Measurements from ENCODE around the gene G3BP2.
"Not testable (repeated sequence)": the region's sequence is repeated elsewhere in the genome, so short reads cannot be mapped to it uniquely, and the experiment has no call there.

G3BP2 gene

DNA sequence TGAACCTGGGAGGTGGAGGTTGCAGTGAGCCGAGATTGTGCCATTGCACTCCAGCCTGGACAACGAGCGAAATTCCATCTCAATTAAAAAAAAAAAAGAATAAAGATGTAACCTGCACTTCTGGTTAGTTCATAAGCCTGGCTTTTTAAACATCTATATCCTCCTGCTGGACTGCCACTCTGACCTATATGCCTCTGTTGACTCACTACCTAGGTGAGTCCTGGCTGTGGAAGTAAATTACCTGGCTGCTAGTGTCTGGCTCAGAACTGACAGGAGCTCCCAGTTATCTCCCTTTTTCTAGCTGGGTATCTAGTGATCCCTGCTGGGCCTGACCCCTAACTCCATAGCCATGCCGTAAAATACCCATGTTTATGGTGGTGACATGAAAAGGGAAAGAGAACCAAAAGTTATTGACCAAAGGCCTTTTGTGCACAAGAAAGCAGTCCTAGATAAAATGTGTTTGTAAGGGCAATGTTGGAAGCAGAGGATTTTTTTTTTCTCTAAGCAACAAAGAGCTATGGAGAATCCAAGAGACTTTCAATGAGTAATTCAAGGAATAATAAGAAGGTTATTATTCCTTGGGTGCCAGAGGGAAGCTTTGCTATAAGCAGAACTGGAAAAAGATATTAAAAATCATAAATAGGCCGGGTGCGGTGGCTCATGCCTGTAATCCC, 10.4 kb upstream of the G3BP2 start:
- no peak for DNase-seq

DNA sequence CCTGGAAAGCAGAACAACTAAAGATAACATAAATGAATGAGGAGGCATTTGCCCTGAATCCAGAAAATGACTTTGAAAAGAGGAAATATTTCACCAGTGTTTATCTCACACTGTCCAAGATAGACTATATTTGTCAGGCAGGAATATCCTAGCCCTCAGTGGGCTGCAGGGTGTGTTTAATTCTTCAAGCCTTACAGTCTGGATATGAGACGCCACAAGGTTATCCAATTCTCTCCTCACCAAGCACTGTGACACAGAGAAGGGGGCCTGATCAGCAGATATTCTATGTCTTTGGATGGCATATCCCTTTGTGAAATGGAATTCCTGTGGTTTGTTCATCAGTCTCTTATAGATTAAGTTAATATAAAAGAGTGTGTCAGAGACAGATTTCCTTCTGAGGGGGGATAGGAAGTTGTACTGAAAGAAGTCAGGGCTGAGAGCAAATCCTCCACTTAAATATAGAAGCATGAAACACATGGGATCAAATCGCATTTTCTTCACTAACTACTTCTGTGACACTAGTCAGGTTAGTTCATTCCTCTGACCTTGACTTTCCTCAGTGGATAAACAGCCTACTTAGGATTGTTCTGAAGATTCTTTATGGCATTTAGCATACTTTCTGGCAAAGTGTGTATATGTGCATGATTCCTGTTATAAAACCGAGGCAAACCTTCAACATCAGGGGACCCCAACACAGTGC, 6.8 kb upstream of the G3BP2 start:
- no peak for DNase-seq

DNA sequence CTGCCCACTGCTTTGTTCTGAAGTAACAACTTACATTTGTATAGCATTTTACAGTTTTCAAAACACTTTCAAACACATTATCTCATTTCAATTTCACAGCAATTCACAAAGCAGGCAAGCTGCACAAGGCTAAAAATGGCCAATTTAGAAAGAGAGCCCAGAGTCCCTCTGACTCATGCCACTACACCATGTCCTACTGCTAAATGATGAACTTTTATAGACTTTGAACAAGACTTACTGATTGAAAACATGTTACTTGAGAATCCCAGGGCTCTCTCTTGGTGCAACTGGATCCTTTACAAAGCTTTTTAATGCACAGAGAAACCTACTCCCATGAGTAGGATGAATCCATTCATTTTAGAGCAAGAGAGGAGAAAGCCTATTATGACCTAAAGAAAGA, 5.8 kb upstream of the G3BP2 start:
- DNase-seq: no peak

DNA sequence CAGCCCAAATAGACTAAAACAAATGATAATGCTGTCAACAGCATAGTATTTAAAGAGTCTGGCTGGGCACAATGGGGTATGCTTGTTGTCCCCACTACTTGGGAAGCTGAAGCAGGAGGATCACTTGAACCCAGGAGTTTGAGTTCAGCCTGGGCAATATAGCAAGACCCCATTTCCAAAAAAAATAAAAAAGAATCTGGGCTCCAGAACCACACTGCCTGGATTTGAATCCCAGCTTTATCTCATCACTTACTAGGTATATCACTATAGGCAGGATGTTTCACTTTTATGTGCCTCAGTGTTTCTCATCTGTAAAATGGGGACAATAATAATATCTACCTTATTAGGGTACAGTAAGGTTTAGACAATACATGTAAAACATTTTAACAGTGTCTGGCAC, 5.3 kb upstream of the G3BP2 start:
- DNase-seq: no peak

DNA sequence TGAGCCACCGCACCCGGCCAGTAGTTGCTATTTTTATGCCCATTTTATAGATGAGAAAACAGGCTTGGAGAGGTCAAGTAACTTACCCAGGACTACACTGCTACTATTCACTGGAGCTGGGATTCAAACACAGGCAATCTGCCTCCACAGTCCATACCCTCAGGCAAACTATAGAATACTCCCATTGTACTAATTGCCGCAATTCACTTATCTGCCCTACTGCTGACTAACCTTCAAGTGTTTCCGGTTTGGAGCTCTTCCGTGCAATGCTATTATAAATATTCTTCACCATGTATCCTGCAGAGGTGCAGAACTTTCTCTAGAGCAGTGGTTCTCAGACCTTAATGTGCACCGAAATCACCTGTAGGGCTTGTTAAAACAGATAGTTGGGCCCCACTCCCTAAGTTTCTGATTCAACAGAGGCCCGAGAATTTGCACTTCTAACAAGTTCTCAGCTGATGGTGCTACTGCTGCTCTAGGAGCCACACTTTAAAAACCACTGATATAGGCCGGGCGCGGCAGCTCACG, 1.9 kb upstream of the G3BP2 start:
- DNase-seq: no peak

DNA sequence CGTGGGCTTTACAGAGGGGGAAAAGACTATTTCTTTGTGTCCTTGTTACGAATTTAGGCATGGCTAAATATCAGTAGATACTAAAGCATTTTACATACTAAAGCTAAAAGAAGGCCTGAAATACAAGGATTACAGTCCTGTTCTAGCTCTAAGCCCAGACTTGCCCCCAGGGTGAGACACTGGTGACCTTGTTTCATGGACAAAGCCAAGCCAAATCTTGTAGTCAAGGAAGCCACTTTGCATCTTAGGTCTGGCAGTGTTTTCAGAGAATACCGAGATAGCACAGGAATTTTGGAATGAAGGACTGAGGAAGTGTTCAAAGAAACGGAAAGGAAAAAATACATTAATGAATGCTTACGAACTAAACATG, 733 bp upstream of the G3BP2 start:
- DNase-seq: no peak

DNA sequence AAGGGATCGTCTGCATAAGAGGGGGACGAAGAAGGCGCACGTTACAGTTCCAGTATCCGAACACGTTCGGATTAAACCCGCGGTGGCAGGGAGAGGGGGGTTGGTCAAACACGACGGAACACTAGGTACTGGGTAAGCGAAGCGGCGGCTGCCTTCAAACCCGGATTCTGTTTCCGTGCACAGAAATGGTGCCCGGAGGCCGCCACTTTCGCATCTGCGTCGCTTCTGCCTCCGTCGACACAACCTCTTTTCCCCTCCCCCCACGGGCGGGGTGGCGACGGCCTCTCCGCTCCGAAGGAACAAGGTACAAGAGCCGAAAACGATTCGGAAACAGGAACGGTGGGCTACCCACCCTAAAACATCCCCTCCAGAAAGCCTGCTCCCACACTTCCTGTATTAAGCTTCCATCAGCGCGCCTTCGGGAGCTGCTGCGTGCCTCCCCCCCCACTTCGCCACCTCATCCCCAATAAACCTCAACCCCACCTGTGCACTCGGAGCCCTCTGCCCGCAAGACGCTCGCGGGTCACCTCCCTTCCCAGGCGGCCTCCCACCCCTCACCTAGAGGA, 667 bp downstream of the G3BP2 start:
- peak; percentile 74 for DNase-seq

DNA sequence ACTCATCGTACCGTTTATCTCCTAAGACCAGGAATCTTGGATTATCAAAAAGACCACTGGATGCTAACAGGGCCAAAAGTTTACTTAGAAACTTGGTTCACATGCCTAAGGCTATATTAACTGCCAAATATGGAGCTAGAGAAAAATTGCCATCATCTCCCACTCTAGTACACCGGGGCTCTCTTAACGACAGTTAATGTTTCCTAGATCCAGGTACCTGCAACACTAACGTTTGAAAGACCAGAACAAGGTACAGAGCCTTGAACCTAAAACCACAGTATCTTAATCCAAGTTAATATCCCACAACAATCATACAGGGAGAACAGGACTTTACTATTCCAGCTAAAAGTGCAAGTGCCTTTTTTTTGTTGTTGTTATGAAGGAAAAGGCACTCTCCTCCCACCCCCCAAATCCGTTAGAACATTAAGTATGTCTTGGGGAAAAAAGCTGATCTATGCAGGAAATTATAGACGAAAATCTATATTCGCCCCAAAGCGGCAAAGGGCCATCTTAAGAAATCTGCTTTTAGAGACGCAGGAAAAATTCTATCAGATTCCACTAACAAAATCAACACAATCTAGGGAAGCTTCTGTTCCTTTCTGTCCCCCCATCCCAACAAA, 1.3 kb downstream of the G3BP2 start:
- no peak for DNase-seq

DNA sequence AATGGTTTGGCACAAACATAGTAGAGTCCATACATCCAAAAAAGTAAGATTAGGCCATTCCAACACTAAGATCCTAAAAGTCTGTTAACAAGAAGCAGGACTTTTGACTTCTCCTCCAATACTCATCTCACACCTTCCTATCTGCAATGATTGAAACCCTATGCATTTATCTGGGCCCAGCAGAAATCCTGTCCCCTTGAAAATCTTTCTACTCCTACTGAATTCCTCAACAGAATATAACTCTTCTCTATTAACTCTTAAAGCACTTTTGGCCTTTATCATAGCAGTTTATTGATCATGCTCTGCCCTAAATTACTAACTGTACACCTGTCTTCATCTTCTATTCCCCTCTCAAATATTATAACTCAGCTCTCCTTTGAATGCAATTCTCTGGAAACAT, 4.6 kb downstream of the G3BP2 start:
- DNase-seq: no peak

DNA sequence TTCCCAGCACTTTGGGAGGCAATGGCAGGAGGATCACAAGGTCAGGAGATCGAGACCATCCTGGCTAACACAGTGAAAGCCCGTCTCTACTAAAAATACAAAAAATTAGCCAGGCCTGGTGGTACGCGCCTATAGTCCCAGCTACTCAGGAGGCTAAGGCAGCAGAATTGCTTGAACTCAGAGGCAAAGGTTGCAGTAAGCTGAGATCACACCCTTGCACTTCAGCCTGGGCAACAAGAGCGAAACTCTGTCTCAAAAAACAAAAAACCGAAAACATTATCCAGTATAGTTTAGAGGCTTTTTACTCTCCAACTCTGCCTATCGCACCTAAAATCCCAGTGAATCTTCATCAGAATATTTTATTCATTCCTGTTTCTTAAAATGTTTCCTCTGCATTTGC, 5.6 kb downstream of the G3BP2 start:
- DNase-seq: not testable (repeated sequence)

DNA sequence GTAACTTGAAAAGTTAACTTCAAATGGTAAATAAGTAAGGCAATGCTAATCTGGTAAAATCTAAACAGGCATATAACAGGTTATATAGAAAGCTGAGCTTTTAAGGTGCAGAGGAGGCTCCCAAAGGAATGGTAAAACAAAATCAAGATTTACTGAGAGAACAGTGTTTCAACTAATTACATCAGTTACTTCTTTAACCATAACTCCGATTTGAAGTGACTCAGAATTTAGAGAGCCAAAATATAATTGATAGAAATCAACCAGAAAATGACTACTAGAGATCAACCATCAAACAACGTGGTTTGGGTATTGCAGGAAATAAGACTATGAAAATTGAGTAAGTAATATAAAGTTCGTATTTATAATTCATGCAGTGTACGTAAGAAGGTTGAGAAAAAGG, 6.9 kb downstream of the G3BP2 start:
- no peak for DNase-seq

DNA sequence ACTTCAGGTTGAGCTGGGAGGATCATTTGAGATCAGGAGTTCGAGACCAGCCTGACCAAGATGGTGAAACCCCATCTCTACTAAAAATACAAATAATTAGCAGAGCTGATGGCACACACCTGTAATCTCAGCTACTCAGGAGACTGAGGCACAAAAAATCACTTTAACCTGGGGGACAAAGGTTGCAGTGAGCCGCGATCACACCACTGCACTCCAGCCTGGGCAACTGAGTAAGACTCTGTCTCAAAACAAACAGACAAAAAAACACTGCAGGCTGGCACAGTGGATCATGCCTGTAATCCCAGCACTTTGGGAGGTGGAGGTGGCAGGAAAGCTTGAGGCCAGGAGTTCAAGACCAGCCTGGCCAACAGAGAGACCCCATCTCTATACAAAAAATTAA, 8.6 kb downstream of the G3BP2 start:
- not testable (repeated sequence) for DNase-seq

DNA sequence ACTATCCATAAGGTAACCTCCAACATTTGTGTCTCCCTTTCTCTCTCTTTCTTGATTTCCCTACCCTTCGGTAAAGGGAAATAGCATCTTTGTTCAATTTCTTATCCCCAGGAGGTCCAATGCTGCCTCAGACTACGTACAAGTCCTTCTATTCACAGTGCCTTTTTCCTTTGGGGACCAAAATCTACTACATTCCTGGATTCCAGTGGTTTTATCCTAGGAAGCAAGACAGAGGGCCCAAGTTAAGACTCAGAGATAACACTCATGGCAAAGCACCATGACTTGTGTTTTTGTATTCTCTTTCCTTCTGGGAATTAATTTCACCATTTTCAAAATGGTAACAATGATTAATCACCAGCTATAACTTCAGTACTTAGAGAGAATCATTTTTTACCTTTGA, 10.6 kb downstream of the G3BP2 start:
- DNase-seq: no peak

DNA sequence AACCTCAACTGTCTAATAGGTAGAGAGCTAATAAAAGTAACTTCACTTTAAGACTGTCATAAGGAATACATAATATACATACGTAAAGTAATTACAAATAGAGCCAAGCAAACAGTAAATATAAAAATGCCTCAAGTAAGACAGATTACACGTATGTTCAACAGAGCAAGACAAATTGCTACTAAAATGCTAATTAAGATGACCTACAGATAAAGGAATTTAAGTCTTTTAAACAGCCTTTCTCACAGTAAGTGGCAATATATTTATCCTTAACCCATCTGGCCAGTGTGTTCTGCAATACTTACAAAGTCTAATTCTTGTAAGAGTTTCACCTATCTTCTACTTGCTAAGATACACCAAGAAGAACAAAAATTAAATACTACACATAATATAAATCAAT, 12.7 kb downstream of the G3BP2 start:
- no peak for DNase-seq

DNA sequence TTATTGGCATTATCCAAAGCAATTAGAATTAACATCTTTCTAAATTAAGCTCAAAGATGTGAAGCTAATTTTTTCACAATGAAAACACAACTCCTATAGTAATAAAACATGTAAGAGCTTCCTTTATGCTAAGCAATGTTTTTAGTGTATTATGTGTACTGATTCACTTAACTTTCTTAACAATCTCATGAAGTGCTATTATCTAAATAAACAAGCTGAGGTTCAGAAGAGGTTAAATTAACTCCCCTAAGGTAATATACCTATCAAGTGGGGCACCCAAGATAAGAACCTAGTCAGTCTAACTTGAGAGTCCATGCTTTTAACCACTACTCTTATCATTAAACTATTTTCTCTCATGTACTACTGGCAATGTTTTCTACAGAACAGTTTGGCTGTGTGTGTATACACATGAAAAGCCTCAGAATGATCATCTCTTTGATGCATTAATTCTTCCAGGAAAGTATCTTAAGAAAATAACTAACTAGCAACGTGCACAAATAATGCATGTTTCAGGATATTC, 13.6 kb downstream of the G3BP2 start:
- no peak for DNase-seq

DNA sequence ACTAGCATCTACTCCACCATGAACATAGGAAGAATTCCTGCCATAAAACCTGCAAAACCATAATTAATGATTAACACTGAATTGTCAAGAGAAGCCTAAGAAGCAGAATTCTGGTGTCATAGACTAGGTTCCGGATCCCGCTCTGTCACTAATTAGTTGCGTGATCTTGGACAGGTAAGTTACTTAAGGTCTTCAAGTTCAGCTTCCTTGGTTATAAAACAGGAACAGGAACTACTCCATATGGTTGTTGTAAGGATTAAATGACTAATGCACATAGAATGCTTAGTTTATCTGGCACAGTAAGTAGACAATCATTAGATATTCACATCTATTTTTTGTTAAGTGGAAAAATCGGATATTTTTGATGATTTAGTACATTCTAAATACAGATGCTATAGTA, 14.3 kb downstream of the G3BP2 start:
- peak; percentile 16 for DNase-seq

DNA sequence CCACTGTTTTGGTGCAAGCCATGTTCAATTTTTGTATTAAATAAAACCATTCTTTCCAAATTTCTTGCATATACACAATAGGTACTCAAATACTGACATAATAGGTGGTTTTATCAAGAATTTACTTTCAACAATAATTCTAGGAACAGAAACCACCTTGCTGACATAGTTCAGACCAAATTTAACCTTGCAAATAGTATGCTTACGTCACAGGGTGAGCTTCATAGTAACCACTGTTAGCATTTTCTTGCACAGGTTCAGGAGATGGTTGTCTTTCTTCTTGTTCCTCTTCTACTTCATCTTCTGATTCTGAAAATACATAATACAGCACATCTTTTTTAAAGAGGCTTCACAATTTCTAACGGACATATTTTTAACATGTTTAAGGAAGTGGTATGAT, 17.6 kb downstream of the G3BP2 start:
- no peak for DNase-seq

DNA sequence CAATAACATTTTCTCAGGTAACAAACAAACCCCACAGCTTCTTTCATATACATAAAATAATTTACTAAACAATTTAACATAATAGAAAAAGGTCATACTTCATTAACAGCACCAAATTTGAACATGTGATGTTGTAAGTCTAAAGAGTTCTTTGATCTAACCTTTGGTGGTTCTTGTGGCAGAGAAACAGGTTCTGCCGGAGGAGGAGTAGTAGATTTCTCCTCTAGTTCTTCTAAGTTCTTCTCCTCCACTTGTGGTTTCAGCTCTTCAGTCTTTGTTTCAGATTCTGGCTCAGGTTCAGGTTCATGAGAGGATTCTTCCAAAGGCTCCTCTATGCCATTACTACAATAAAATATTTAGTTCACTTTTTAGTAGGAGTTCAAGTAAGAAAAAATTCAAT, 18.3 kb downstream of the G3BP2 start:
- no peak for DNase-seq

DNA sequence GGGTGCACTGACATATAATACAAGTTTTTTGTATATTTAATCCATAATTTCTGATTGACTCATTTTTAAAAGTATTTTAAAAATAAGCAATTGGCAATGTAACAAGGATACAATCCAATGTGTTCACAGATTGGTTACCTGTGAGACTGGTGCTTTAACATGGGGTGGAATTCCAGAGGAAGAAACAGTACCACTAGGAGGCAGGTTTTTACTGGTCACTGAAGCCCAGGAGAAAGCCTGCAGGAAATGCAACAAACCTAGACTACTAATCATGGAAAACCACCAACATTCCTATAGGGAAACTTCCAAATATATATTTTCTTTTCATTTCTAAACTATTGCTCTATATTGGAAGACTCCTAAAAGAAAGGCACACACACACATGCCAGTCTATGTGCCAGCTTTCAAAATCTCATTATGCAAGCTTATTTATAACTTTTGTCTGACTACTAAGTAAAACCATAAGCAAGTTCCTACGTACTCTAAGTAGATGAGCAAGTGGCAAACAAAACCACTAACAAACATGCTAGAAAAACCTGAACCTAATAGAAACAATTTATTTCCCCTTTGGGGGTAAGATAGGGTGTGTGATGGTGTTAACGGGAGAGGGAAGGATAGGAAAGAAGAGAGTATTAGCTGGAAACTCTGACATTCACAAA, 19.2 kb downstream of the G3BP2 start:
- peak; percentile 45 for DNase-seq

DNA sequence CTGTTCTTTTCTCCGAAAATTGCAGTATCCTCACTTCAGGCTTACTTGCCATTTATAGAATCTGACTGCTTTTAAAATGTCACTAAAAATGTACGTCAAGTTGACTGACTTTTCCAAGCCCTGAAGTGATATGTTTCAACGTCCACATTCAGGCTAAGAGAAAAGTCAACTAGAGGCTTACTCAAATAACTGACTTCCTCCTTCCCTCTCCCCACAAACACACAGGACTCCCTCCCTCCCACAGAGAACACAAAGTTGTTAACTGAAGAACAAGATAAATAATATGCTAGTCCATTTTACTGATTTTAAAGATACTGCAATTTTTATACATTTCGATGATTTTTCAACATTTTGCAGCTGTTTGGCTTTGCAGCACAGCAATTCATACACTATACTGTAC, 29.1 kb downstream of the G3BP2 start:
- DNase-seq: no peak

DNA sequence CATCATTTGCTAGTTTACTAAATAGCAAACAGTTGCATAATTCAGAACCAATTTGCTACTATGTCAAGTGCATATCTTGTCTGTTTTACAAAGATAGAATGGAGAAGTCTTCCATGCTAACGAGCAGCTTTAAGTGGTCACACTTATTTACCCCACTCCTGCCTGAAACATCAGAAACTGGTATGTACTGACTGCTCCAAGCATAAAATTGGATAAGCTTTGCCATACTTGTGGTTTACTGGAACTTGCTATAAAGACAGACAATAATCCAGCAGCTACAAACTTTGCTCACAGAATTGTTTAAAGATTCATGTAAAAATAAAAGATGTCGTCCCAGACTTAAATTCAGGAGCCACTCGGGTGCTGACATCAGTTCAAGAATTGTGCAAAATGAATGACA, 29.6 kb downstream of the G3BP2 start:
- DNase-seq: no peak

DNA sequence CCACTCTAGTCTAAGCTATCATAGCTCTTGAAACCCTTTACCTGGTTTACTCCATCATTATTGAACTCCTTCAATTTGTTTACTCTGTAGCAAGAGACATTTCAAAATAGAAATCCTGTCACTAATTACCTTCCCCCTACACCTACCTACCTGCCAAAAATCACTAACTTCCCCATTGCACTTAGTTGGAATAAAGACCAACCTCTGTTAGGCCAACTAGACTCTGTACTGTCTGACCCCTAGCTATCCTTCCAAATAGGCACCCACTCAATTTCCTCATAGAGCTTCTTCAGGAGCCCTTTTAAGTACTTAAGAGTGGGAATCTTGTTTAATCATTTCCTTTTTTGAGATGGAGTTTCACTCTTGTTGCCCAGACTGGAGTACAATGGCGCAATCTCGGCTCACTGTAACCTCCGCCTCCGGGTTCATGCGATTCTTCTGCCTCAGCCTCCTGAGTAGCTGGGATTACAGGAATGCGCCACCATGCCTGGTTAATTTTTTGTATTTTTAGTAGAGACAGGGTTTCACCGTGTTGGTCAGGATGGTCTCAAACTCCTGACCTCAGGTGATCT, 34.0 kb downstream of the G3BP2 start:
- DNase-seq: no peak

DNA sequence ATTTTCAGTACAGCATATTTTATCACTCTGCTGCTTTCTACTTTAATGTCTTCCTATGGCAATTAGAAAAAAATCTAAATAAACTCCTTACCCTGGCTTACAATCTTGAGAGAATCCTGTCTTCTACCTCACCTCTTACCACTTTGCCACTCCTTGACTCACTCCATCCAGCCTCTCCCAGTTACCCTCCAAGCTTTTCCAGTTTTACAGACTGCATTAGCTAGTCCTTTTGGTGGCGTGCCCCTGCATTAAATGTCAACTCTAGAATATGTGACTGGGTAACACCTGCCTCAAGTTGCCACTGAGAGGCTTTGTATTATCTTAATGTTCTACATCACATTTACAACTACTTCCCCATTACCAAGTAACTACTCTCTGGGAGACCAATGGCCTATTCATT, 35.4 kb downstream of the G3BP2 start:
- DNase-seq: no peak
